Osteocyte (in vitro differentiated cells): Measurements from ENCODE around the gene PDE6B. TPM values are rescaled to one million over a fixed set of nuclear protein-coding genes. Genes with fewer than 3 reads are reported as not detected.

Source experiments
- DNase-seq: peaks from one replicate; pipeline ENCODE4 v3.0.0; 2021; ENCODE audit warnings: mixed read lengths; ENCODE audit not compliant: unreplicated experiment; ENCODE audit errors: extremely low spot score
- H3K27ac Mint-ChIP-seq: one replicate; pipeline ENCODE4 v1.8.0; 2021; ENCODE audit warnings: mild to moderate bottlenecking, mixed read lengths; ENCODE audit not compliant: unreplicated experiment
- H3K27me3 Mint-ChIP-seq: one replicate; pipeline ENCODE4 v1.8.0; 2021; ENCODE audit warnings: mixed read lengths; ENCODE audit not compliant: unreplicated experiment
- H3K36me3 Mint-ChIP-seq: one replicate; pipeline ENCODE4 v1.8.0; 2021; ENCODE audit warnings: mixed read lengths; ENCODE audit not compliant: unreplicated experiment
- H3K4me1 Mint-ChIP-seq: one replicate; pipeline ENCODE4 v1.8.0; 2021; ENCODE audit warnings: mixed read lengths; ENCODE audit not compliant: unreplicated experiment
- H3K4me3 Mint-ChIP-seq: one replicate; pipeline ENCODE4 v1.8.0; 2021; ENCODE audit warnings: mild to moderate bottlenecking, moderate library complexity, mixed read lengths; ENCODE audit not compliant: unreplicated experiment
- H3K9me3 Mint-ChIP-seq: one replicate; pipeline ENCODE4 v1.8.0; 2021; ENCODE audit warnings: mixed read lengths; ENCODE audit not compliant: unreplicated experiment
- total RNA-seq: library from RNA; stranded (reverse); gene quantifications from 2 replicates; pipeline ENCODE4 v1.2.1, GENCODE V29; 2021
- TF ChIP-seq, protein P1 (sequence below): fragments of 200-600 bp; sonication (generic); IDR thresholded peaks from 2 replicates; pipeline ENCODE4 v1.5.0; 2021; ENCODE audit warnings: antibody characterized with exemption, mild to moderate bottlenecking, moderate library complexity

Gene PDE6B
- total RNA-seq, 1 donor from 2014 or later: 1.6 TPM

DNA sequence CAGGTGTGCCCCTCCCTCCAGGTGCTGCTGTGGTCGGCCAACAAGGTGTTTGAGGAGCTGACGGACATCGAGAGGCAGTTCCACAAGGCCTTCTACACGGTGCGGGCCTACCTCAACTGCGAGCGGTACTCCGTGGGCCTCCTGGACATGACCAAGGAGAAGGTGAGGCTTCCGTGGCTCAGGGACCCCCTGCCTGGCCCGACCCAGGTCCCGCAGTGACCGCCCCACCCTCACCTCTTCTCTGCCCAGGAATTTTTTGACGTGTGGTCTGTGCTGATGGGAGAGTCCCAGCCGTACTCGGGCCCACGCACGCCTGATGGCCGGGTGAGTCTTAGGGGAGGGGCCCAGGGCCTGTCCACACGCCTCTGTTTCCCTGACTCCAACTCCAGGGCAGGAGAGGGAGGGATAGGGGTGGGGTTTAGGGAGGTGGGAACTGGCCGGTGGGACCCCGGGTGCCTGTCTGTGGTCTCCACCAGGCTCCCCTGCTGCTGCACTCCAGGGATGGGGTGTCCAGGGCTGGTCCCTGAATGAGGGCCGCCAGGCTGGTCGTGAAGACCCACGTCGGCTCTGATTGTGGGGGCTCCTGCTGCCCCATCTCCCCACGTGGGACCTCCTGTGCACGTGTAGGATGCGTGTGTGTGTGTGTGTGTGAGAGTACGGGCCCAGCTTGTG, 28.6 kb downstream of the PDE6B start:
- Mint-ChIP-seq H3K27me3 (no peaks in the 10 kb centered on the region), H3K36me3 (no peaks in the 10 kb centered on the region), H3K4me1 (no peaks in the 10 kb centered on the region), H3K27ac (no peak overlapping the region), H3K4me3 (no peak overlapping the region), H3K9me3 (no peaks in the 10 kb centered on the region)
- TF ChIP-seq, protein P1, sequence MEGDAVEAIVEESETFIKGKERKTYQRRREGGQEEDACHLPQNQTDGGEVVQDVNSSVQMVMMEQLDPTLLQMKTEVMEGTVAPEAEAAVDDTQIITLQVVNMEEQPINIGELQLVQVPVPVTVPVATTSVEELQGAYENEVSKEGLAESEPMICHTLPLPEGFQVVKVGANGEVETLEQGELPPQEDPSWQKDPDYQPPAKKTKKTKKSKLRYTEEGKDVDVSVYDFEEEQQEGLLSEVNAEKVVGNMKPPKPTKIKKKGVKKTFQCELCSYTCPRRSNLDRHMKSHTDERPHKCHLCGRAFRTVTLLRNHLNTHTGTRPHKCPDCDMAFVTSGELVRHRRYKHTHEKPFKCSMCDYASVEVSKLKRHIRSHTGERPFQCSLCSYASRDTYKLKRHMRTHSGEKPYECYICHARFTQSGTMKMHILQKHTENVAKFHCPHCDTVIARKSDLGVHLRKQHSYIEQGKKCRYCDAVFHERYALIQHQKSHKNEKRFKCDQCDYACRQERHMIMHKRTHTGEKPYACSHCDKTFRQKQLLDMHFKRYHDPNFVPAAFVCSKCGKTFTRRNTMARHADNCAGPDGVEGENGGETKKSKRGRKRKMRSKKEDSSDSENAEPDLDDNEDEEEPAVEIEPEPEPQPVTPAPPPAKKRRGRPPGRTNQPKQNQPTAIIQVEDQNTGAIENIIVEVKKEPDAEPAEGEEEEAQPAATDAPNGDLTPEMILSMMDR: no peak
- no peak for DNase-seq

DNA sequence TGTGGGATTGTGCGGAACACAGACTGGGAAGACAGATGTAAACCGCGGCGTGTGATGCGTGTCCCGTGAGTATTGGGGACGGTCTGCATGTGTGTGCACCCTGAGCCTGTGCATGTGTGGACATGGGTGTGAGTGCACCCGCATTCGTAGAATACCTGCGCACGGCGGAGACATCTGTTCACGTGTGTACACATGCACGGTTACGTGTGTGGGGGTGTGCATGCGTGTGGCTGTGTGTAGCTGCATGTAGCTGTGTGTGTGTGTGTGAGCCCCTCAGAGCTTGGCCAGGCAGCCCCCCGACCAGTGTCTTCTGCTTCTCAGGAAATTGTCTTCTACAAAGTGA, 29.1 kb downstream of the PDE6B start:
- H3K27me3 Mint-ChIP-seq: no peaks in the 10 kb centered on the region
- H3K4me1 Mint-ChIP-seq: no peaks in the 10 kb centered on the region
- TF ChIP-seq, protein P1: no peak
- H3K27ac Mint-ChIP-seq: no peak overlapping the region
- H3K36me3 Mint-ChIP-seq: no peaks in the 10 kb centered on the region
- H3K9me3 Mint-ChIP-seq: no peaks in the 10 kb centered on the region
- no peak for DNase-seq
- no peak overlapping the region for H3K4me3 Mint-ChIP-seq

DNA sequence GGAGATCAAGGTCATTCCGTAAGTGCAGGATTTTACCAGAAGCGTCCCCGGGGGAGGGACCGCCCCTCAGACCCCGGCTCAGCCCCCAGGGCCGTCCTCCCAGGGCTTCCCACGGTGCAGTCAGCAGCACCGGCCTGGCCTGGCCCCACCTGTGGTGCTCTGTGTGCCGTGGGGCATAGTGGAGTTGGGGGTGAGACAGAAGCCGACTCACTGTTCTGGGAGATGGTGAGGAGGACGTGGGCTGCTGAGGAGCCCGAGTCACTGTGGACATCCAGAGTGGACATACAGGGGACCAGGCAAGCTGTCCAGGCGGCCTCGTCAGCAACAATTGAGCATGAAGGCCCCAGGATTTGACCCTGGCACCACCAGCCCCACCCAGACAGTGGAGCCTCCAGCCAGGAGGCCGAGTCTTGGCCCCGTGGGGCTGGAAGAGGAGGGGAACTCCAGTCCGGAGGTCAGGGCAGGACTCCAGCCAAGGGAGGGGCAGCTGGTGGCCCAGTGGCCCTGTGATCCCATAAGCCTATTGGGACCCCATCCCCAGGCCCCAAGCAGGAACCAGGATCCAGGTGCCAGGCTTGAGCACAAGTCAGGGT, 29.6 kb downstream of the PDE6B start:
- H3K27ac Mint-ChIP-seq: no peak overlapping the region
- no peaks in the 10 kb centered on the region for H3K9me3 Mint-ChIP-seq
- no peak for DNase-seq
- TF ChIP-seq, protein P1: no peak
- H3K36me3 Mint-ChIP-seq: no peaks in the 10 kb centered on the region
- no peaks in the 10 kb centered on the region for H3K27me3 Mint-ChIP-seq
- no peaks in the 10 kb centered on the region for H3K4me1 Mint-ChIP-seq
- H3K4me3 Mint-ChIP-seq: no peak overlapping the region

DNA sequence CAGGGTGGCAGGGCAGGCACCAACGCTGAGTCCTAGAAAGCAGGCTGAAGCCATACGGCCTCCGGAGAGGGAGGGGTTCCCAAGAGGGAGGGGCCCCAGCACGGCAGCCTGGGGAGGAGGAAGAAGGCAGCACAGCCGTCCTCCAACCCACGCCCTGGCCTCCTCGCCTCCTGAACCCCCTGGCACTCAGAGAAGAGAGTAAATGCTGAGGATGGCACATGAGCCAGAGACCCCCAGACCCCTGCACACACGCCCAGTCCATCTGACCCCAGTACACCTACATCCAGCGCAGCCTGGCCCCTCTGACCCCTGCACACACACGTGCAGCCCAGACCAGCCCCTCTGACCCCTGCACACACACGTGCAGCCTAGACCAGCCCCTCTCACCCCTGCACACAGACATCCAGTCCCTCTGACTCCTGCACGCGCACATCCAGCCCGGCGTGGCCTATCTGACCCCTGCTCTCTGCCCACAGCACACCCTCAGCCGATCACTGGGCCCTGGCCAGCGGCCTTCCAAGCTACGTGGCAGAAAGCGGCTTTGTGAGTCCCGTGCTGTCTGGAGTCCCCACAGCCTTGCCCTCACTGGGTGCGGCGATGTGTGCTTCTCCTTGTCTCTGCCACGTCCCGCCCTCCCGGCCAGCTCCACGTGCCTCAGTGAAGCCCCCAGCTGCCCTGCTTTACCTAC, 30.2 kb downstream of the PDE6B start:
- TF ChIP-seq, protein P1: no peak
- Mint-ChIP-seq H3K36me3 (no peaks in the 10 kb centered on the region), H3K27ac (no peak overlapping the region), H3K4me1 (no peaks in the 10 kb centered on the region), H3K9me3 (no peaks in the 10 kb centered on the region), H3K27me3 (no peaks in the 10 kb centered on the region), H3K4me3 (no peak overlapping the region)
- DNase-seq: no peak
